ENCODE data around the gene TMEM138.

The TMEM138 gene

DNA sequence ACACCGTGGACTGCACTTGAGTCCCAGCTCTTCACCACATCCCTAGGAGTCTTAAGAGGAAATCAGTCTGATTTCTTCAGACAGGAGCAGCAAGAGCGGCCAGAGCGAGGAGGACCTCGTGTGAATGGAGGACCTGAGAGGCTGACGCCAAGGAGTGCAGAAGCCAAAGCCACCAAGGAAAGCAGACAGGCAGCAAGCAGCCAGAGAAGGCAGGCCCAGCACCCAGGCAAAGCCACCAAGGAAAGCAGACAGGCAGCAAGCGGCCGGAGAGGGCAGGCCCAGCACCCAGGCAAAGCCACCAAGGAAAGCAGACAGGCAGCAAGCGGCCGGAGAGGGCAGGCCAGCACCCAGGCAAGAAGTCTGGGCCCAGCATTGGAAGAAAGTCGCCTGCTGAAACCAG lies 12.3 kb upstream of the TMEM138 start:
- no peak for DNase-seq (ENCODE audit: low spot score)
- TF ChIP-seq, protein P1, sequence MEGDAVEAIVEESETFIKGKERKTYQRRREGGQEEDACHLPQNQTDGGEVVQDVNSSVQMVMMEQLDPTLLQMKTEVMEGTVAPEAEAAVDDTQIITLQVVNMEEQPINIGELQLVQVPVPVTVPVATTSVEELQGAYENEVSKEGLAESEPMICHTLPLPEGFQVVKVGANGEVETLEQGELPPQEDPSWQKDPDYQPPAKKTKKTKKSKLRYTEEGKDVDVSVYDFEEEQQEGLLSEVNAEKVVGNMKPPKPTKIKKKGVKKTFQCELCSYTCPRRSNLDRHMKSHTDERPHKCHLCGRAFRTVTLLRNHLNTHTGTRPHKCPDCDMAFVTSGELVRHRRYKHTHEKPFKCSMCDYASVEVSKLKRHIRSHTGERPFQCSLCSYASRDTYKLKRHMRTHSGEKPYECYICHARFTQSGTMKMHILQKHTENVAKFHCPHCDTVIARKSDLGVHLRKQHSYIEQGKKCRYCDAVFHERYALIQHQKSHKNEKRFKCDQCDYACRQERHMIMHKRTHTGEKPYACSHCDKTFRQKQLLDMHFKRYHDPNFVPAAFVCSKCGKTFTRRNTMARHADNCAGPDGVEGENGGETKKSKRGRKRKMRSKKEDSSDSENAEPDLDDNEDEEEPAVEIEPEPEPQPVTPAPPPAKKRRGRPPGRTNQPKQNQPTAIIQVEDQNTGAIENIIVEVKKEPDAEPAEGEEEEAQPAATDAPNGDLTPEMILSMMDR (IDR thresholded peaks at IDR 0.05): no peak
- Histone ChIP-seq H3K27ac (no peak overlapping the region), H3K4me3 (no peak overlapping the region)

DNA sequence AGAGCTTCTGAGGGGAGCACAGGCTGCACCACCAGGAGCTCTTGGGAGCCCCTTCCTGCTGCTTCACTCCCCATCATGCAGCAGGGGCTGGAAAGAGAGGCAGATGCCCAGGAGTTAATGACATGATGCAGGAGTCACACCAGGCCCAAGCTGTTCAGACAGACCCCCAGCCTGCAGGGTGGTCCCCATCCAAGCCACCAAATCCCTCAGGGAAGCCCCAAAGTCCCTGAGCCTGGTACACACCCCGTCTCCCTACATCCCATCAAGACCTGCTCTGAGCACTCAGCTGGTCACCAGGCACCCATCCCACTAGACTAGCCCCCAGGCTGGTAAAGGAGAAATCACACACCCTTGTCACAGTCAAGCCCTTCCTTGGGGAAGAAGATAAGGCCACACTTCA lies 11.8 kb upstream of the TMEM138 start:
- H3K27ac ChIP-seq: no peak overlapping the region
- no peak for DNase-seq (ENCODE audit: low spot score)
- TF ChIP-seq, protein P1 (IDR thresholded peaks at IDR 0.05): no peak
- H3K4me3 ChIP-seq: no peak overlapping the region

GRCh38 chr11:61350803-61351202 lies 11.4 kb upstream of the TMEM138 start:
- H3K27ac ChIP-seq: no peak overlapping the region
- H3K4me3 ChIP-seq: no peak overlapping the region
- no peak for DNase-seq (ENCODE audit: low spot score)
- TF ChIP-seq, protein P1 (IDR thresholded peaks at IDR 0.05): no peak

- no peak overlapping the region for H3K27ac ChIP-seq
- TF ChIP-seq, protein P1 (IDR thresholded peaks at IDR 0.05): no peak
- DNase-seq (ENCODE audit: low spot score): no peak
These were observed 10.1 kb upstream of the TMEM138 start for GRCh38 chr11:61352038-61352437.

GRCh38 chr11:61353131-61354067 lies 8.8 kb upstream of the TMEM138 start:
- H3K4me3 ChIP-seq: no peak overlapping the region
- no peak overlapping the region for H3K27ac ChIP-seq
- DNase-seq (ENCODE audit: low spot score): no peak
- TF ChIP-seq, protein P1 (IDR thresholded peaks at IDR 0.05): no peak

More at GRCh38 chr11:61352038-61352437, 10.1 kb upstream of the TMEM138 start:
- H3K4me3 ChIP-seq: no peak overlapping the region

DNA sequence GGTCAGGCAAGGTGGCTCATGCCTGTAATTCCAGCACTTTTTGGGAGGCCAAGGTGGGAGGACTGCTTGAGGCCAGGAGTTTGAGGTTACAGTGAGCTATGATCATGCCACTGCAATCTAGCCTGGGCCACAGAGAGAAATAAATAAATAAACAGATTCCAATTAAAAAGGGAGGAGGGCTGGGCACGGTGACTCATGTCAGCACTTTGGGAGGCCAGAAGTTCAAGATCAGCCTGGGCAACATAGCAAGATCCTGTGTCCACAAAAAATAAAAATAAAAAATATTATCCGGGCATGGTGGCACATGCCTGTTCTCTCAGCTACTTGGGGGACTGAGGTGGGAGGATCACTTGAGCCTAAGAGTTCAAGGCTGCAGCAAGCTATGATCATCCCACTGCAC lies 8.0 kb upstream of the TMEM138 start:
- no peak overlapping the region for H3K4me3 ChIP-seq
- H3K27ac ChIP-seq: no peak overlapping the region
- TF ChIP-seq, protein P1 (IDR thresholded peaks at IDR 0.05): no peak
- DNase-seq (ENCODE audit: low spot score): no peak

GRCh38 chr11:61356706-61357105 lies 5.5 kb upstream of the TMEM138 start:
- H3K4me3 ChIP-seq: no peak overlapping the region
- DNase-seq (ENCODE audit: low spot score): no peak
- TF ChIP-seq, protein P1 (IDR thresholded peaks at IDR 0.05): no peak
- no peak overlapping the region for H3K27ac ChIP-seq

All from coronary artery (tissue), 2 donors.